ENCODE measurements around the gene NDUFV1.
"Not testable (repeated sequence)": the region's sequence is repeated elsewhere in the genome, so short reads cannot be mapped to it uniquely, and the experiment has no call there.

NDUFV1 gene

GRCh38 chr11:67612751-67613150, 6.0 kb downstream of the NDUFV1 start:
- DNase-seq = no peak

GRCh38 chr11:67613313-67613959, 6.7 kb downstream of the NDUFV1 start:
- DNase-seq = no peak

- peak; percentile 51 for DNase-seq
Measured at GRCh38 chr11:67613960-67614715, 7.4 kb downstream of the NDUFV1 start.

GRCh38 chr11:67614730-67615714, 8.3 kb downstream of the NDUFV1 start:
- peak; percentile 63 for DNase-seq

- no peak for DNase-seq
Measured at GRCh38 chr11:67615728-67616430, 9.1 kb downstream of the NDUFV1 start.

- DNase-seq = no peak
Measured at GRCh38 chr11:67616431-67617242, 9.9 kb downstream of the NDUFV1 start.

- no peak for DNase-seq
Measured at GRCh38 chr11:67617243-67617953, 10.7 kb downstream of the NDUFV1 start.

GRCh38 chr11:67618901-67619659, 12.3 kb downstream of the NDUFV1 start:
- not testable (repeated sequence) for DNase-seq

GRCh38 chr11:67619683-67620618, 13.2 kb downstream of the NDUFV1 start:
- DNase-seq = not testable (repeated sequence)

- DNase-seq = not testable (repeated sequence)
Measured at GRCh38 chr11:67620621-67621020, 13.9 kb downstream of the NDUFV1 start.

- DNase-seq = not testable (repeated sequence)
Measured at GRCh38 chr11:67621928-67622327, 15.2 kb downstream of the NDUFV1 start.

GRCh38 chr11:67622905-67623304, 16.2 kb downstream of the NDUFV1 start:
- DNase-seq = not testable (repeated sequence)

GRCh38 chr11:67623795-67624194, 17.1 kb downstream of the NDUFV1 start:
- DNase-seq = not testable (repeated sequence)

- not testable (repeated sequence) for DNase-seq
Measured at GRCh38 chr11:67626131-67626833, 19.5 kb downstream of the NDUFV1 start.

- no peak for DNase-seq
Measured at GRCh38 chr11:67626970-67627369, 20.2 kb downstream of the NDUFV1 start.

- no peak for DNase-seq
Measured at GRCh38 chr11:67627441-67627811, 20.7 kb downstream of the NDUFV1 start.

- DNase-seq = no peak
Measured at GRCh38 chr11:67627812-67628624, 21.3 kb downstream of the NDUFV1 start.

All from NCI-H2029 (cell line).